KOPT-K1 (cell line): ENCODE measurements around the gene RPH3AL.

ENCODE experiments used
- H3K27ac ChIP-seq: fragments of 200-600 bp; sonication (generic); 2 replicates; pipeline ENCODE4 v1.5.1; 2016; ENCODE audit warnings: antibody characterized with exemption, mild to moderate bottlenecking, low read depth, low read length; ENCODE audit not compliant: poor library complexity, severe bottlenecking
- H3K36me3 ChIP-seq: fragments of 200-600 bp; sonication (generic); 2 replicates; pipeline ENCODE4 v1.5.1; 2017; ENCODE audit warnings: antibody characterized with exemption, mild to moderate bottlenecking, low read length, moderate library complexity; ENCODE audit not compliant: insufficient read depth
- H3K9me3 ChIP-seq: fragments of 200-600 bp; sonication (generic); 2 replicates; pipeline ENCODE4 v1.5.1; 2017; ENCODE audit warnings: antibody characterized with exemption, low read length, mild to moderate bottlenecking; ENCODE audit not compliant: insufficient read depth, poor library complexity, severe bottlenecking

RPH3AL gene

GRCh38 chr17:284676-285355, 67.8 kb downstream of the RPH3AL start:
- no peaks in the 10 kb centered on the region for H3K36me3 ChIP-seq
- peaks cover 8% of the 10 kb centered on the region for H3K9me3 ChIP-seq
- H3K27ac ChIP-seq, result no peak overlapping the region

- Histone ChIP-seq H3K36me3 (no peaks in the 10 kb centered on the region), H3K27ac (no peak overlapping the region), H3K9me3 (peaks cover 8% of the 10 kb centered on the region)
Observed at GRCh38 chr17:283911-284675, 68.5 kb downstream of the RPH3AL start.

GRCh38 chr17:282912-283882, 69.4 kb downstream of the RPH3AL start:
- peaks cover 8% of the 10 kb centered on the region for H3K9me3 ChIP-seq
- H3K27ac ChIP-seq, result no peak overlapping the region
- no peaks in the 10 kb centered on the region for H3K36me3 ChIP-seq

GRCh38 chr17:282000-282911, 70.4 kb downstream of the RPH3AL start:
- Histone ChIP-seq H3K36me3 (no peaks in the 10 kb centered on the region), H3K9me3 (peaks cover 8% of the 10 kb centered on the region), H3K27ac (no peak overlapping the region)

GRCh38 chr17:281365-281999, 71.1 kb downstream of the RPH3AL start:
- Histone ChIP-seq H3K9me3 (peaks cover 8% of the 10 kb centered on the region), H3K36me3 (no peaks in the 10 kb centered on the region), H3K27ac (no peak overlapping the region)

GRCh38 chr17:280901-281300, 71.7 kb downstream of the RPH3AL start:
- H3K27ac ChIP-seq, result no peak overlapping the region
- peaks cover 8% of the 10 kb centered on the region for H3K9me3 ChIP-seq
- no peaks in the 10 kb centered on the region for H3K36me3 ChIP-seq

- no peak overlapping the region for H3K27ac ChIP-seq
- H3K36me3 ChIP-seq, result no peaks in the 10 kb centered on the region
Observed at GRCh38 chr17:280216-280615, 72.4 kb downstream of the RPH3AL start.

GRCh38 chr17:279776-280175, 72.8 kb downstream of the RPH3AL start:
- Histone ChIP-seq H3K9me3 (peaks cover 8% of the 10 kb centered on the region), H3K27ac (no peak overlapping the region)

More at GRCh38 chr17:280216-280615, 72.4 kb downstream of the RPH3AL start:
- H3K9me3 ChIP-seq, result peaks cover 8% of the 10 kb centered on the region

GRCh38 chr17:279331-279730, 73.3 kb downstream of the RPH3AL start:
- Histone ChIP-seq H3K36me3 (no peaks in the 10 kb centered on the region), H3K27ac (no peak overlapping the region), H3K9me3 (peaks cover 8% of the 10 kb centered on the region)

More at GRCh38 chr17:279776-280175, 72.8 kb downstream of the RPH3AL start:
- H3K36me3 ChIP-seq, result no peaks in the 10 kb centered on the region

- Histone ChIP-seq H3K27ac (no peak overlapping the region), H3K9me3 (peaks cover 8% of the 10 kb centered on the region), H3K36me3 (no peaks in the 10 kb centered on the region)
Observed at GRCh38 chr17:278676-279059, 73.9 kb downstream of the RPH3AL start.

GRCh38 chr17:278055-278675, 74.4 kb downstream of the RPH3AL start:
- no peak overlapping the region for H3K27ac ChIP-seq
- no peaks in the 10 kb centered on the region for H3K36me3 ChIP-seq
- H3K9me3 ChIP-seq, result peaks cover 8% of the 10 kb centered on the region

- H3K27ac ChIP-seq, result no peak overlapping the region
- no peaks in the 10 kb centered on the region for H3K36me3 ChIP-seq
Observed at GRCh38 chr17:274902-275301, 77.7 kb downstream of the RPH3AL start.

GRCh38 chr17:273981-274832, 78.4 kb downstream of the RPH3AL start:
- no peaks in the 10 kb centered on the region for H3K9me3 ChIP-seq
- H3K36me3 ChIP-seq, result no peaks in the 10 kb centered on the region
- H3K27ac ChIP-seq, result no peak overlapping the region

More at GRCh38 chr17:274902-275301, 77.7 kb downstream of the RPH3AL start:
- peaks cover under 1% of the 10 kb centered on the region for H3K9me3 ChIP-seq
